AML-193 (cell line): ENCODE data around the gene ANO6.
"Not testable (repeated sequence)": the region's sequence is repeated elsewhere in the genome, so short reads cannot be mapped to it uniquely, and the experiment has no call there.

Experiments used
- DNase-seq, 2 experiments: peaks; one replicate each; lab custom pipeline; 2025; lab: John Stamatoyannopoulos, UW

ANO6 gene

GRCh38 chr12:45348311-45348710 is 132.4 kb downstream of the ANO6 start:
- DNase-seq = no peak

DNA sequence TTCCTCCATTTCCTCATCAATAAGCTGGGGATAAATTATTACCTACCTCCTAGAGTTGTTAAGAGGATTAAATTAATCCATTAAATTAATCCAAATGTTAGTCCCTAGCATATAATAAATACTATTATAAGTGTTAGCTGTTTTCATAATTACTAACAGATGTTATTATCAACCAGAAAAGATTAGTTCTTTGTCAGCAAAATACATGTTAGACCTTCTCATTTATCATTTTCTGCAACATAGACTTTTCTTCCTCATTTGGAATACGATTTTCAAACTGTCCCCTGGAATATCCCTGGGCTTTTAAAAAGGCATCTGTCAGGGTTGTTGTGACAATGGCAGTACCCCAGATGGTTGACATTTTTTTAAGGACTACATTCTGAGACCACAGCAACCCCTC is 133.1 kb downstream of the ANO6 start:
- no peak for DNase-seq

GRCh38 chr12:45349916-45350315 is 134.0 kb downstream of the ANO6 start:
- DNase-seq = no peak

DNA sequence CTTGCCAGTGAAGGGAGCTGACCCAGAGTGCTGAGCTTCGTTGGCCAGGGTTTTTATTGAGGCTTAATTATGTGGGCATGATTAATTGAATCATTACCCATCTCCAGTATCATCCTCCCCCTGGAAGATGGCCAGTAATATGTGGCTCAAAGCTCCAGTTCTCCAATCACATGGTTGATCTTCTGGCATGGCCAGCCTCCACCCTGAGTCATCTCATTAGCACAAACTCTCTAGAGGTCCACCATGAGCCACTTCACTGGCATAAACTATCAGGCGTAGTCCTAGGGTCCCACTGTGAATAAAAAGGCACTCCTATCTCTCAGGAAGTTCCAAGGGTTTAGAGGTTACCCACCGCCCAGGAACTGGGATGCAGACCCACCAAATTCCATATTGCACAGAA is 135.0 kb downstream of the ANO6 start:
- no peak for DNase-seq

GRCh38 chr12:45351921-45352670 is 136.2 kb downstream of the ANO6 start:
- no peak for DNase-seq

DNA sequence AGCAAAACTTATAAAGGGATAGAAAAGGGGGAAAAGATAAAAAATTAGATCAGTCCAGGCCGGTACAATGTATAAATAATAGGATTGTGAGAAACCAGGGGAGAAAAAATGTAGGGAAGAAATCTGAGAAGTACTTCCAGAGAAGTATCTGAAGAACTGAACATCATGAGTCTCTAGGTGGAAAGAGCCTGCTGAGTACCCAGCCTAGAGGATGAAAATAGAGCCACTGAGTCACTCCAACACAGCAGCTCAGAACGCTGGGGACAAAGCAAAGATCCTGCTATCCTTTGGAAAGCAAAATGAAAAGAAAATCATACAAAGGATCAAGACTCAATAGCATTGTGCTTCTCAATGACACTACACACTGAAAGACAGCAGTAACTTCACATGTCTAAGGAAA is 138.0 kb downstream of the ANO6 start:
- DNase-seq = no peak

DNA sequence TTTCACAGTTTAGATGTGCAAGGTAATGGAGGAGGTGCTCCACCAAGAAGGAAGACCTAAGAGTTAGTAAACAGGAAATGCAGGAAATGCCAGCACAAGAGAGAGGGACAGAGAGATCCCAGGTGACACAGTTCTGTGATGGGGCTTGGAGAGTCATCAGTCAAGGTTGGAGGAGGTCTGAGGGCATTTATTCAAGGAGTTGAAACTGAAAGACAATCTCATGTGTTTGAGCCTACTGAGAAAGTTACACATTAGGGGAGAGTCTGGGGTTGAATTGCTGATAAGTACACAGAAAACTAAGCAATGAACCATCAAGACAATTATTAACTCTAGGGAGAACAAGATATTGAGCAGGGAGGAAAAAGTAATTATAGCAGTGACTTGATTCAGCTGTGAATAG is 138.5 kb downstream of the ANO6 start:
- no peak for DNase-seq

GRCh38 chr12:45355730-45356129 is 139.8 kb downstream of the ANO6 start:
- DNase-seq = no peak

GRCh38 chr12:45356822-45357538 is 141.1 kb downstream of the ANO6 start:
- no peak for DNase-seq

DNA sequence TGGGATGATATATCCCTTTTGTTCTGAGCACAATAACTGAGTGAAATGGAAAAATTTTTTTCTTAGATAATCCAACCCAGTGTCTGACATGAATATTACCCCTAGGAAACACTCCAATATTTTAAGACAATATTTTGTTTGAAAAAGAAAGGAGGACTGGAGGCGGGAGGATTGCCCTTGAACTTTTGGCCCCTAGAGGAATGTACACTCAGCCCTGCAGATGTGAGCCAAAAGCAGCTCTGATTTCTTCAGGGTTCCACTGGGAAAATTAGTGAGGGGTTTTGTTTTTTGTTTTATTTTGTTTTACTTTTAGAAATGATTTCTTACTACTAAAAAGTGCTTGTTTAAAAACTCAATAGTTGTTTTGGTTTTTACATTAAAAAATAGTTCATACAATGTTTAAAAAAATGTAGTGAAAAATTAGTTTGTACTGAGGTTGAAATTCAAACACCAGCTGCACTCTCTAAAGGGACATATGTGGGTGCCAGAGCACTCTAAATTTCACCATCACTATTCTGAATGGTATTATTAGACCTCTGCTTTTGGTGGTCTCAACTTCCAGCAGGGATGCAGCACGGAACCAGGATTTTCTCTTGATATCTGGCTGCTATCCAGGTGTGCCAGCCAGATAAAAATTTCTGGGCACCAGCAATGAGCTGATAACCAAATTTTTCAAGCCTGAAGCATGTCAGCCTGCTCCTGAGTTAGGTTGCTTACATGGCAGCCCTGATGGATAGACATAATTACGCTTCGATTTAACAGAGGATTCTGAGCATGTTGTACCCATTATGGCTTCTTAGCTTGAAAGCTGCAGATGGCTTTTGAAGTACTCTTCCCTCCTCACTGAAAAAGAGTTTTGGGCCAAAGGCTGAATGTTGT is 141.9 kb downstream of the ANO6 start:
- no peak for DNase-seq

DNA sequence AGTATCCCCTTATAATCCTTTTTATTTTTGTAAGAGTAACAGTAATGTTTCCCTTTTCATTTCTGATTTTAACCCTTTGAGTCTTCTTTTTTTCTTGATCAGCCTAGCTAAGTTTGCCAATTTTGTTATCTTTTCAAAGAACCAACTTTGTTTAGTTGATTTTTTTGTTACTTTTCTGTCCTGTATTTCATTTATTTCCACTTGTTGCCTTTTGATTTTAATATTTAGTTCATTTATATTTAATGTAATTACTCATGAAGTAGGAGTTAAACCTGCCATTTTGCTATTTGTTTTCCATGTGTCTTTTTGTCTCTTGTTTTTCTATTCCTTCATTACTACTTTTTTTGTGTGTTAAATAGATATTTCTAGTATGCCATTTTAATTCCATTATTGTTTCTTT is 146.4 kb downstream of the ANO6 start:
- no peak for DNase-seq

GRCh38 chr12:45363903-45364302 is 148.0 kb downstream of the ANO6 start:
- DNase-seq = no peak

GRCh38 chr12:45368841-45369489 is 153.1 kb downstream of the ANO6 start:
- DNase-seq = no peak

- DNase-seq = no peak
These were observed 161.9 kb downstream of the ANO6 start for GRCh38 chr12:45377815-45378214.

GRCh38 chr12:45379261-45379660 is 163.4 kb downstream of the ANO6 start:
- no peak for DNase-seq

DNA sequence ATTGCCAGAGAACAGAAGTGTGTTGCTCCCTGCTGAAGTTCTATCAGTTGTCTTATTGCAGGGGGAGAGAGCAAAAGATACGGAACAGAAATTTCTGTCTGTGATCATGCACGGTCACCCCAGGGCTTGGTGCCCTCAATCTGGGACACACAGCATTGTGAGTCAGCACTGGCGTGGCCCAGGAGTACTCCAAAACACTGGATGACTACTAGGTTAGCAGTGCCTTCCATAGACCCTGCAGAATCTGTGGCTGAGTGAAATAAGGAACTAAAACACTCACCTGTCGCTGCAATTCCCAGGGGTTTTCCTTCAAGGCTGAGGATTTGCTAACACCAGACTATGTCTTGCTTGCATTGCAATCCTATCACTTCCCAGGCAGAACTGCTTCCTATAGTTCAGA is 165.5 kb downstream of the ANO6 start:
- no peak for DNase-seq

GRCh38 chr12:45388545-45388944 is 172.7 kb downstream of the ANO6 start:
- peak; percentile 0 to 5 for DNase-seq

DNA sequence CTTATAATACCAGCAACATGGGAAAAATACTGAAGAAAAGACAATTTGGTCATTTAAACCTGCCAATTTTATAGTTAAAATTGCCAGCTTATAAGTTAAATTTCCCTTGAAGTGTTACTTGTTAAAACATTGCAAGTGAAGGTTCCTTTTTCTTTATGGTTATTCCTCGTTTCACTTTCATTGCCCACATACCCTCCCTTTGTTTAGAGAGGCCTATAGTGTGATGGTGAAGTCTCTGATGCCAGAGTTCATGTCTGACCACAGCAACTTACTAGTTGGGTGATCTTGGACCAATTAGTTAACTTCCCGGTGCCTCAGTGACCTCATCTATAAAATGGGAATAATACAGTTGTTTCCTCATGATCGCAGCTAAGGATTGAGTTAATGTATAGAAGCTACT is 173.5 kb downstream of the ANO6 start:
- DNase-seq = no peak

GRCh38 chr12:45397499-45397898 is 181.6 kb downstream of the ANO6 start:
- DNase-seq = not testable (repeated sequence)

DNA sequence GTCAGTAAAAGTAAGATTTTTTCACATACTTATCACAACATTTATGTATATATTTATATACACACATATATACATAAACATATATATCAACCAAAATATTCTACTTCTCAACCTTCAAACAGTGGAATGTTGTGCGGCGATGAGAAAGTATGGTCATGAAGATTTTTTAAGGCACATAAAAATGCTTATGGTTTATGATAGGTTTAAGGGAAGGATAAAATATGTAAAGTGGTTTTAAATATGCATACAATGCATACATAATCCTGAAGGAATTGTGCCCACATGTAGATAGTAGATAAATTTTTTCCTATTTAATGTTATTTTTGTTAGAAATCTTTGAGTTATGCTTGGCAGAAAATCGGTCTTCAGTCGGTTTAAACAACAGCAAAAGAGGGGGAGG is 182.7 kb downstream of the ANO6 start:
- no peak for DNase-seq

GRCh38 chr12:45400991-45401390 is 185.1 kb downstream of the ANO6 start:
- DNase-seq = no peak

DNA sequence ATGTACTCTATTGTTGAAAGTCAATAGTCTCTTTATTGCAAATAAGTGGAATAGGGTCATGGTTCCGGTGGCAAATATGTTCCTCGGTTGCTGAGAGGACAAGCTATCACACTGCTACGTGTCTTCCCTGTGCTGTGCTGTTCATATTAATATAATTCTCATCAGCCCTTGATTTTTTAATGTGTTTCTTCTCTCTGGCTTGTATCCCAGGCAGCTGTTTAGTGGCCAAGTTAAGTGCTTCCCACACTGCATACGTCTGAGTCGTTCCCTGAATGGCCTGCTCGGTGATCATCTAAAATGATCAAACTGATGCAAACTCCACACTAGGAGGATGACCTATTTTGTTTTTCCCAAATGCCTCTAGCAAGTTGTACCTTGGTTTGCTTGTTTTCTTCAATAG is 186.4 kb downstream of the ANO6 start:
- no peak for DNase-seq
